ENCODE data around the gene KRTAP7-1. TPM values are rescaled to one million over a fixed set of nuclear protein-coding genes. Genes with fewer than 3 reads are reported as not detected.

KRTAP7-1 gene
- total RNA-seq, 2 donors from 2014 or later, result not detected

Other genes starting within 250 kb of the KRTAP7-1 start
- gene KRTAP22-2, start 239.4 kb downstream of the KRTAP7-1 start, total RNA-seq, result not detected
- not detected for gene KRTAP6-3, start 237.3 kb downstream of the KRTAP7-1 start, total RNA-seq
- gene KRTAP6-2, start 230.9 kb downstream of the KRTAP7-1 start, total RNA-seq, result not detected
- not detected for gene KRTAP22-1, start 228.7 kb downstream of the KRTAP7-1 start, total RNA-seq
- not detected for gene KRTAP6-1, start 215.8 kb downstream of the KRTAP7-1 start, total RNA-seq
- gene KRTAP20-1, start 213.3 kb downstream of the KRTAP7-1 start, total RNA-seq, result not detected
- gene KRTAP20-4, start 209.1 kb downstream of the KRTAP7-1 start, total RNA-seq, result not detected
- not detected for gene KRTAP20-2, start 194.6 kb downstream of the KRTAP7-1 start, total RNA-seq
- not detected for gene KRTAP20-3, start 186.9 kb downstream of the KRTAP7-1 start, total RNA-seq
- not detected for gene KRTAP21-3, start 111.0 kb downstream of the KRTAP7-1 start, total RNA-seq
- not detected for gene KRTAP21-2, start 82.5 kb downstream of the KRTAP7-1 start, total RNA-seq
- not detected for gene KRTAP21-1, start 74.3 kb downstream of the KRTAP7-1 start, total RNA-seq
- gene KRTAP8-1, start 16.5 kb downstream of the KRTAP7-1 start, total RNA-seq, result not detected
- not detected for gene KRTAP11-1, start 51.8 kb upstream of the KRTAP7-1 start, total RNA-seq
- gene KRTAP19-8, start 208.7 kb upstream of the KRTAP7-1 start, total RNA-seq, result not detected

Measured in natural killer cell treated with Interleukin-12 subunit alpha and Interleukin-12 subunit beta and Interleukin-15 and Interleukin-18, amount 100 ng/mL, for 72 hours (primary cell).